Mucosa of descending colon (tissue), 3 donors: Measurements from ENCODE around the gene AKAP12. TPM values are rescaled to one million over a fixed set of nuclear protein-coding genes. Genes with fewer than 3 reads are reported as not detected.

ENCODE experiments used
- ATAC-seq: fragments of 200-7000 bp; cut with Tn5 transposase; one replicate; pipeline ENCODE4 v1.9.1; 2020; ENCODE audit warnings: mild to moderate bottlenecking, moderate library complexity
- DNase-seq, 3 donors: peaks; one replicate each; pipeline ENCODE4 v3.0.0-alpha.2; 2020
- H3K36me3 ChIP-seq: fragments of 200-600 bp; one replicate; pipeline ENCODE4 v1.8.0; 2021; ENCODE audit warnings: low read depth, mild to moderate bottlenecking
- H3K4me1 ChIP-seq: fragments of 200-600 bp; one replicate; pipeline ENCODE4 v1.8.0; 2021; ENCODE audit warnings: low read depth, mild to moderate bottlenecking
- H3K4me3 ChIP-seq: fragments of 200-600 bp; one replicate; pipeline ENCODE4 v1.8.0; 2021; ENCODE audit warnings: mild to moderate bottlenecking
- H3K9me3 ChIP-seq: fragments of 200-600 bp; one replicate; pipeline ENCODE4 v1.8.0; 2021; ENCODE audit warnings: mild to moderate bottlenecking
- CTCF ChIP-seq: fragments of 200-600 bp; IDR thresholded peaks from one replicate; pipeline ENCODE4 v1.8.0; 2022; ENCODE audit warnings: antibody characterized with exemption, mild to moderate bottlenecking
- intact Hi-C, 2 donors: fragments of 100-400 bp; cut with DNase I in 1 of 2; cut with micrococcal nuclease in 1 of 2; formaldehyde crosslinking; loops; one replicate each; pipeline versions ENCODE4 v1.11.0 to v1.11.1; 2022; cut with DNase I, micrococcal nuclease
- total RNA-seq, 3 donors: library from RNA; stranded (reverse); fragmentation: NEBNext Ultra II Directional in 2 of 3; extraction: Animal tissue kit (Norgen Biotek cat#: 25700) in 2 of 3; gene quantifications; one replicate each; pipeline versions ENCODE4 v1.2.1 to v1.2.4, GENCODE V29; 2021 to 2023
- donor health status: DM: no; HTN: no; CAD: no; lungs with moderate emphysema.
- donor health status: DM: no; HTN: no; CAD: no.
- donor health status: DM: no; HTN: yes; CAD: no.

The AKAP12 gene
- total RNA-seq, 3 donors from 2014 or later, result 6.3 to 192 (median 15.3) TPM

GRCh38 chr6:151387175-151387970 lies 147.6 kb downstream of the AKAP12 start:
- no peak for TF ChIP-seq CTCF
- intact Hi-C loops, result no loop called here

DNA sequence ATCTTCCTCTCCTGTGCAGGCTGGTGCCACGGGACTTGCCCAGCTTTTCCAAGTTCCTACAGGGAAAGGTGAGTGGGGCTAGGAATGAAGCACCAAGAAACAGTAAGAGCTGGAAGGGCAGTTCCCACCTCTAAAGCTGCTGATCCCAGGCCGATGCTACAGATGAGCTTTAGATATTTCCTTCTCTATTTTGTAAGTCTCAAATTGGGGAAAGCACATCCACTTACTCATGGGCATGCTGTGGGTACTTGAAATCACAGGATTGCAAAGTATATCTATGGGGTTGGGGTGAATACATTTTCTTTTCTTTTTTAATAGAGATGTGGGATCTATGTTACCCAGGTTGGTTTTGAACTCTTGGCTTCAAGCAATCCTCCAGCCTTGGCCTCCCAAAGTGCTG lies 148.5 kb downstream of the AKAP12 start:
- Histone ChIP-seq H3K4me1 (peaks cover 19% of the 10 kb centered on the region), H3K36me3 (no peaks in the 10 kb centered on the region), H3K9me3 (no peaks in the 10 kb centered on the region), H3K4me3 (no peak overlapping the region)
- intact Hi-C loops, result no loop called here
- no peak for TF ChIP-seq CTCF
- DNase-seq, result no peak
- ATAC-seq, result no peak

More at GRCh38 chr6:151387175-151387970, 147.6 kb downstream of the AKAP12 start:
- Histone ChIP-seq H3K4me1 (peaks cover 10% of the 10 kb centered on the region), H3K4me3 (no peak overlapping the region), H3K9me3 (no peaks in the 10 kb centered on the region), H3K36me3 (no peaks in the 10 kb centered on the region)
- no peak for ATAC-seq
- DNase-seq, result no peak

DNA sequence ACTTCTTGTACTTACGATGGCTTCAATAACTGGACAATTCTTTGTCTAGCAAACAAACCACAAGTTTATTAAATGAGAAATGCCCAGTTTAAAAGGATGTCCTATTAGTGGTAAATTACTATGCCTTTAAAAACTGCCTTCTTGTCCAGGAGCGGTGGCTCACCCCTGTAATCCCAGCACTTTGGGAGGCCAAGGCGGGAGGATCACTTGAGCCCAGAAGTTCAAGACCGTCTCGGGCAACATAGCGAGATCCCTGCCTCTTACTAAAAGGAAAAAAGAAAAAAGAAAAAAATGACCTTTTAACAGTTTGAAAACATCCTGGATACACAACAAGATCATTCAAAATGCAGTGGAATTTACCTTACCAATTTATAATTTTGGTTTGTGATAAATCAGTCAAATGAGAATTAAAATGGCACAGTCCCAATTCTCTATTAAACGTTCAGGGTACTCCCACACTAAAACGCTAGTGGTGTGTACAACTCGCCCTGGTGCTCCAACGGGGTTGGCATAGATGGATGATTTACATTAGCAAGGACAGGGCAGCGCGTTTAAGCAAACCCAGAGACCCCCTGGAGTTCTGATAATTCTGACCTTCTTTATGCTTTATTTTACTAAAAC lies 149.3 kb downstream of the AKAP12 start:
- DNase-seq (no peak), ATAC-seq (no peak)
- TF ChIP-seq CTCF, result no peak
- intact Hi-C loops, result no loop called here
- H3K4me3 ChIP-seq, result peak overlapping the region; percentile 100
- no peaks in the 10 kb centered on the region for H3K9me3 ChIP-seq
- no peaks in the 10 kb centered on the region for H3K36me3 ChIP-seq
- H3K4me1 ChIP-seq, result peaks cover 24% of the 10 kb centered on the region

DNA sequence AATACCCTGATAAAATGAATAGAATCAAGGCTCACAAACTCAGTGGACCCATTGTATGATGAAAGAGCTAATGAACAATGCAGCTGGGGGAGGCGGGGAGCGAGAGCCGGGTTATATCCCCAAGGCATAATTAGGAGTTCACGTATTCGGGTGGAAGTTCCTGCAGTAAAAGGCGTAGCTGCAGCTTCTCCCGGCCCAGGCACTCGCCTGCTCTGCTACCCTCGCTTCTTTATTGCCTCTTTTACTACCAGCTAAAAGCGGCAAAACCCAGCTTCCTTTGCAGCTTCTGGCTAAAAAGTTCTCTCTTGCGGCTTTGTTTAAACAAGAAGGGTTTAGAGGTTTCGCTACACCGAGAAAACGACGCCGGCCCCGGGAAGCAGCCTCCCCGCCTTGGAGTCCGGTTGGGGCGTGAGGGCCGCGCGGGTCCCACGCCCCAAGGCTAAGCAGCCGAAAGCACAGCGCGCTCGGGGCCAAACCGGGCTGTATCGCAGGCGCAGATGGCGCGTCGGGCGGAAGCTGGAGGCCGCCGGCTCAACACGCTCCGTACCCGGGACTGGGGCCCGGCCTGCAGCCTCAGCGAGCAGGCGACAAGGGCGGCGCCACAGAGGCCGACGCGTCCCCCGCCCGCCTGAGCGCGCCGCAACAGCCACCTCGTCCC lies 150.0 kb downstream of the AKAP12 start:
- Histone ChIP-seq H3K36me3 (no peaks in the 10 kb centered on the region), H3K4me1 (peaks cover 26% of the 10 kb centered on the region), H3K4me3 (peak overlapping the region; percentile 100), H3K9me3 (no peaks in the 10 kb centered on the region)
- DNase-seq (peak; percentile 71 to 76 (median 76)), ATAC-seq (peak; percentile 36)
- TF ChIP-seq CTCF, result no peak
- intact Hi-C loops, result no loop called here

DNA sequence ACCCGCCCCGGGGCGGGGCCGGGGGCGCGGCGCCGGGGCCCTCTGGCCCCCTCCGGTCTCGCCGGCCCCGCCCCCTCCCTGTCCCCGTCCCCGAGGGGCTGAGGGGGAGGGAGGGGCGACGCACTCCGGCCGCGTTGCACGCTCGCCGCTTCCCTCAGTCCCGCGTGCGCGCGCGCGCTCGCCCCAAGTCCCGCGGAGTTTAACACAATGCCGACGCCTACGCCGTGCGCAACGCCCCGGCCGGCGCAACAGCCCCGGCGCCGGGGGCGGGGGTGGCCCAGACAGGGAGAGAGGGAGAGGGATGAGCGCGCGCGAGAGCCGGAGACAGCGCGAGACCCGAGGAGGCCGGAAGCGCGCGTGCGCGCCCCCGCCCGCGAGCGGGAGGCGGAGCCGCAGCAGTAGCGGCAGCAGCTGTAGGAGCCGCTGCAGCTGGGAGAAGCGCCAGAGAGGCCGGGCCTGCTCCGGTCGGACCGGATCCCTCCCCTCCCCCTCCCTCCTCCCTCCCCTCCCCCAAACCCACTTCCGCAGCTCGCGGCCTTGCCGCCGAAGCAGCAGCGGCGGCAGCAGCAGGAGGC lies 150.6 kb downstream of the AKAP12 start:
- DNase-seq, result peak; percentile 97 to 99 (median 99)
- intact Hi-C loops, result no loop called here
- Histone ChIP-seq H3K4me3 (peak overlapping the region; percentile 100), H3K9me3 (no peaks in the 10 kb centered on the region), H3K36me3 (no peaks in the 10 kb centered on the region), H3K4me1 (peaks cover 28% of the 10 kb centered on the region)
- ATAC-seq, result peak; percentile 85
- TF ChIP-seq CTCF, result no peak
